Activated T-cell treated with anti-CD3 and anti-CD28 coated beads for 4 hours (primary cell): ENCODE data around the gene FNDC5.
"Not testable (repeated sequence)": the region's sequence is repeated elsewhere in the genome, so short reads cannot be mapped to it uniquely, and the experiment has no call there.

Source experiments
- DNase-seq: peaks from one replicate; pipeline ENCODE4 v3.0.0-alpha.2; 2020

Gene FNDC5

GRCh38 chr1:32870615-32871363, at the start of gene FNDC5:
TSS of gene FNDC5 (minus strand) at chr1:32870912.
- DNase-seq = no peak

GRCh38 chr1:32919811-32920733, 49.4 kb upstream of the FNDC5 start:
- DNase-seq = no peak

GRCh38 chr1:32918179-32918578, 47.5 kb upstream of the FNDC5 start:
- DNase-seq = no peak

- no peak for DNase-seq
Observed at GRCh38 chr1:32917521-32917920, 46.8 kb upstream of the FNDC5 start.

GRCh38 chr1:32915766-32916706, 45.3 kb upstream of the FNDC5 start:
- DNase-seq = no peak

GRCh38 chr1:32910319-32910718, 39.6 kb upstream of the FNDC5 start:
- DNase-seq = no peak

- DNase-seq = no peak
Observed at GRCh38 chr1:32907435-32907834, 36.7 kb upstream of the FNDC5 start.

GRCh38 chr1:32906654-32907053, 35.9 kb upstream of the FNDC5 start:
- no peak for DNase-seq

GRCh38 chr1:32905588-32905987, 34.9 kb upstream of the FNDC5 start:
- DNase-seq = not testable (repeated sequence)

GRCh38 chr1:32904797-32905196, 34.1 kb upstream of the FNDC5 start:
- DNase-seq = no peak

GRCh38 chr1:32903991-32904785, 33.5 kb upstream of the FNDC5 start:
- no peak for DNase-seq

- DNase-seq = no peak
Observed at GRCh38 chr1:32902535-32902920, 31.8 kb upstream of the FNDC5 start.

- no peak for DNase-seq
Observed at GRCh38 chr1:32901823-32902534, 31.3 kb upstream of the FNDC5 start.

- DNase-seq = no peak
Observed at GRCh38 chr1:32900956-32901822, 30.5 kb upstream of the FNDC5 start, which contains the start of gene TMEM54. TSS of gene TMEM54 (minus strand) at chr1:32901389. CDS start at chr1:32901238, 151 bp downstream.

- no peak for DNase-seq
Observed at GRCh38 chr1:32900371-32900955, 29.8 kb upstream of the FNDC5 start.

- no peak for DNase-seq
Observed at GRCh38 chr1:32899586-32900296, 29.0 kb upstream of the FNDC5 start.

- no peak for DNase-seq
Observed at GRCh38 chr1:32898958-32899357, 28.2 kb upstream of the FNDC5 start.

GRCh38 chr1:32898056-32898455, 27.3 kb upstream of the FNDC5 start:
- no peak for DNase-seq
